ENCODE measurements around the gene GPRASP1. TPM values are rescaled to one million over a fixed set of nuclear protein-coding genes. Genes with fewer than 3 reads are reported as not detected.
A peak's percentile ranks its signal among the peaks of the same experiment; 100 is the strongest.

The GPRASP1 gene
- 10 to 100 TPM in 3 of 4 donors, 1 to 10 TPM in 1; 9.9 to 18.5 (median 13.1) TPM for total RNA-seq

GRCh38 chrX:102651242-102652011, at the start of gene GPRASP1:
TSS of gene GPRASP1 (plus strand) at chrX:102651483. CDS start at chrX:102653914, 2,431 bp downstream.
- peak within 1 kb of the TSS; percentile 66 to 73 (median 68) for H3K4me3 ChIP-seq
- peaks cover 0 to 17% (median 12%) of the 10 kb centered on the region in 4 donors for H3K4me1 ChIP-seq
- no peaks in the 10 kb centered on the region for H3K9me3 ChIP-seq
- TF ChIP-seq POLR2AphosphoS5 (IDR thresholded peaks at IDR 0.05) (peak; percentile 55 to 80), POLR2A (IDR thresholded peaks at IDR 0.05; ENCODE audit: low read depth) (no peak)
- H3K27me3 ChIP-seq = no peaks in the 10 kb centered on the region
- 31% methylated on average over 49 of the region's 61 CpGs for WGBS
- no peaks in the 10 kb centered on the region for H3K36me3 ChIP-seq
- H3K27ac ChIP-seq (replicated peaks in 1 of 4) = peak within 1 kb of the TSS; percentile 79 to 86 (median 82)
- intact Hi-C loops (cut with DNase I) = loop anchor here (5.0 kb wide), 1 partner anchor 49 kb away; no protein-coding TSS in a partner anchor
- peak; percentile 91 for DNase-seq (ENCODE audit: extremely low spot score)

DNA sequence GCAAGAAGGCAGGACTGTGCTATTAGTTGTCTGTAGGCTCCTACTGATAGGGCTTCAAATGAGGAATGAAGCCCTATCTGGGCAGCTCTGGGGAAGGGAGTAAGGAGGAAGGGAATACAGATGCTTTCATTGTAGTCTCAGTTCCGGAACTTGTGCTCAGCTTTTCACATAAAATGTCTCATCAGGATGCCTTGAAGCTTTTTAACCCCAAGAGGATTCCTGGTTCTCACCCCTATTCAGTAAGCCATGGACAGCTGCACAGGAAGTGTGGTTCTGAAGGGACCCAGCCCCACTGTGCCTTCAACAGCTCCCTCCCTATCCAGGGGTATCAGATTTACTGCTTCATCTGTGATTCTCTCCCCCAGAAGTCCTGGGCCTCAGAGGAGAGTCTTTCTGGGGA, 47.0 kb upstream of the GPRASP1 start:
- intact Hi-C loops (cut with DNase I) = loop anchor here (5.0 kb wide), 1 partner anchor 48 kb away; the partner anchor contains the start of gene GPRASP1
- no peaks in the 10 kb centered on the region for H3K9me3 ChIP-seq
- WGBS = 82% methylated on average over 1 of the region's 1 CpG

GRCh38 chrX:102606115-102606514, 45.2 kb upstream of the GPRASP1 start:
- no peaks in the 10 kb centered on the region for H3K4me1 ChIP-seq
- no peaks in the 10 kb centered on the region for H3K27me3 ChIP-seq
- no peak overlapping the region for H3K4me3 ChIP-seq
- 85% methylated on average over 1 of the region's 1 CpG for WGBS
- intact Hi-C loops (cut with DNase I) = no loop called here
- no peak for DNase-seq (ENCODE audit: extremely low spot score)
- no peaks in the 10 kb centered on the region for H3K9me3 ChIP-seq
- no peak for TF ChIP-seq CTCF (IDR thresholded peaks at IDR 0.05)
- no peak for TF ChIP-seq POLR2A (IDR thresholded peaks at IDR 0.05; ENCODE audit: low read depth)
- TF ChIP-seq POLR2AphosphoS5 (IDR thresholded peaks at IDR 0.05) = no peak
- TF ChIP-seq EP300 (IDR thresholded peaks at IDR 0.05) = no peak
- H3K36me3 ChIP-seq = peaks cover 0 to 11% (median 3%) of the 10 kb centered on the region in 4 donors
- no peak overlapping the region for H3K27ac ChIP-seq (replicated peaks in 1 of 4)

More for the DNA sequence above, 47.0 kb upstream of the GPRASP1 start:
- H3K36me3 ChIP-seq = peaks cover 0 to 6% (median 3%) of the 10 kb centered on the region in 4 donors
- no peak for DNase-seq (ENCODE audit: extremely low spot score)
- no peak overlapping the region for H3K4me3 ChIP-seq
- no peak for TF ChIP-seq EP300 (IDR thresholded peaks at IDR 0.05)
- no peak for TF ChIP-seq CTCF (IDR thresholded peaks at IDR 0.05)
- TF ChIP-seq POLR2AphosphoS5 (IDR thresholded peaks at IDR 0.05) = no peak
- no peak for TF ChIP-seq POLR2A (IDR thresholded peaks at IDR 0.05; ENCODE audit: low read depth)
- peaks cover 0 to 5% (median 0%) of the 10 kb centered on the region in 4 donors for H3K4me1 ChIP-seq
- no peak overlapping the region for H3K27ac ChIP-seq (replicated peaks in 1 of 4)
- no peaks in the 10 kb centered on the region for H3K27me3 ChIP-seq

- Histone ChIP-seq H3K4me1 (no peaks in the 10 kb centered on the region), H3K4me3 (no peak overlapping the region), H3K36me3 (peaks cover 0 to 8% (median 0%) of the 10 kb centered on the region in 4 donors), H3K27ac (replicated peaks in 1 of 4) (no peak overlapping the region), H3K27me3 (no peaks in the 10 kb centered on the region), H3K9me3 (no peaks in the 10 kb centered on the region)
- DNase-seq (ENCODE audit: extremely low spot score) = no peak
- WGBS = 47% methylated on average over 3 of the region's 4 CpGs
- TF ChIP-seq POLR2A (IDR thresholded peaks at IDR 0.05; ENCODE audit: low read depth) (no peak), POLR2AphosphoS5 (IDR thresholded peaks at IDR 0.05) (no peak), EP300 (IDR thresholded peaks at IDR 0.05) (no peak), CTCF (IDR thresholded peaks at IDR 0.05) (no peak)
- intact Hi-C loops (cut with DNase I) = no loop called here
Observed at GRCh38 chrX:102610905-102611304, 40.4 kb upstream of the GPRASP1 start.

GRCh38 chrX:102624105-102624504, 27.2 kb upstream of the GPRASP1 start:
- intact Hi-C loops (cut with DNase I) = no loop called here
- Histone ChIP-seq H3K4me3 (no peak overlapping the region), H3K36me3 (no peaks in the 10 kb centered on the region), H3K9me3 (peaks cover 0 to 28% (median 0%) of the 10 kb centered on the region in 4 donors), H3K27ac (replicated peaks in 1 of 4) (no peak overlapping the region), H3K27me3 (no peaks in the 10 kb centered on the region), H3K4me1 (no peaks in the 10 kb centered on the region)
- WGBS = 76% methylated on average over 5 of the region's 6 CpGs
- no peak for DNase-seq (ENCODE audit: extremely low spot score)
- TF ChIP-seq POLR2A (IDR thresholded peaks at IDR 0.05; ENCODE audit: low read depth) (no peak), POLR2AphosphoS5 (IDR thresholded peaks at IDR 0.05) (no peak), EP300 (IDR thresholded peaks at IDR 0.05) (no peak), CTCF (IDR thresholded peaks at IDR 0.05) (no peak)

Measured in esophagus muscularis mucosa (tissue), 4 donors.